AG09319 (cell line): Measurements from ENCODE around the gene GNB4.

ENCODE experiments used
- DNase-seq: peaks from one replicate; pipeline ENCODE4 v3.0.0-alpha.2; 2010; ENCODE audit warnings: low read depth; ENCODE audit errors: extremely low read depth
- TF ChIP-seq, protein P1 (sequence below): IDR thresholded peaks from 2 replicates; pipeline ENCODE4 v1.5.1; 2011; ENCODE audit warnings: low read depth, mild to moderate bottlenecking, inconsistent platforms, low read length, moderate library complexity

GNB4 gene

GRCh38 chr3:179474480-179474879, 23.2 kb upstream of the GNB4 start:
- DNase-seq: no peak
- TF ChIP-seq, protein P1, sequence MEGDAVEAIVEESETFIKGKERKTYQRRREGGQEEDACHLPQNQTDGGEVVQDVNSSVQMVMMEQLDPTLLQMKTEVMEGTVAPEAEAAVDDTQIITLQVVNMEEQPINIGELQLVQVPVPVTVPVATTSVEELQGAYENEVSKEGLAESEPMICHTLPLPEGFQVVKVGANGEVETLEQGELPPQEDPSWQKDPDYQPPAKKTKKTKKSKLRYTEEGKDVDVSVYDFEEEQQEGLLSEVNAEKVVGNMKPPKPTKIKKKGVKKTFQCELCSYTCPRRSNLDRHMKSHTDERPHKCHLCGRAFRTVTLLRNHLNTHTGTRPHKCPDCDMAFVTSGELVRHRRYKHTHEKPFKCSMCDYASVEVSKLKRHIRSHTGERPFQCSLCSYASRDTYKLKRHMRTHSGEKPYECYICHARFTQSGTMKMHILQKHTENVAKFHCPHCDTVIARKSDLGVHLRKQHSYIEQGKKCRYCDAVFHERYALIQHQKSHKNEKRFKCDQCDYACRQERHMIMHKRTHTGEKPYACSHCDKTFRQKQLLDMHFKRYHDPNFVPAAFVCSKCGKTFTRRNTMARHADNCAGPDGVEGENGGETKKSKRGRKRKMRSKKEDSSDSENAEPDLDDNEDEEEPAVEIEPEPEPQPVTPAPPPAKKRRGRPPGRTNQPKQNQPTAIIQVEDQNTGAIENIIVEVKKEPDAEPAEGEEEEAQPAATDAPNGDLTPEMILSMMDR: no peak

GRCh38 chr3:179473565-179473964, 22.3 kb upstream of the GNB4 start:
- TF ChIP-seq, protein P1: no peak
- DNase-seq: no peak

- no peak for DNase-seq
- TF ChIP-seq, protein P1: no peak
These were observed 13.2 kb upstream of the GNB4 start for GRCh38 chr3:179464323-179465092.

DNA sequence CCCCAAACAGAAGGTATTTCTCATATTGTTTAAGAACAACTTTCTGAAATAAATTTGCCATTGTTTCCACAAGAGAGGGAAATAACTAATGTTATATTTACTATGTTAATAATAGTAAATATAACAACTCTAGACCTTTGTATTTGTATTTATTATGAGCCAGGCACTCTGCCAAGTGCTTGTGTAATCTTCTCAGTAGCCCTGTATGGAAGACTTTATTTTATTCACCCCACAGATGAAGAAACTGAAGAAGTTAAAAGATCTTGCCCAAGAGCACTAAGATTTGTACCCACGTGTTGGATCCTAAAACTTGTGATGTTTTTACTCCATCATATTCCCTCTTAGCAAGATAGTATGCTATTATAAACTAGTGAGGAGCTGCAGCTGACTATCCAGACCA, 12.0 kb upstream of the GNB4 start:
- no peak for DNase-seq
- TF ChIP-seq, protein P1: no peak

DNA sequence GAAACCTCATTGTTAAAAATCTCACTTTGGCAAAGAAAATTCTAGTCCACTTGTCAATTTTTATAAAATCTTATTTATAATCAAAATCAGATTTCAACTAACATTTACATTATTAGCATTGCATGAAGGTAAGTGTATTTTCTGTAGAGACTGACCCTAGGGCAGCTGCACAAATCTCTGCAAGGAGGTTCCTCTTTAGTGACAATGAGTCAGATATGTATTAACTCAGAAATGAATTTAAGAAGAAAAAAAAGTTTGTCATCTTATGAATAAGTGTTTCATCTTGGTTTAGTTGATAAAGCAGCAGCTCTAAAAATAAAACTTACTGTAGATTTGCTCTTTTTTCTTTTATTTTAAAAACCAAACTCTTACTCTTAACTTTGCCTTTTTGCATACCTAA, 9.0 kb upstream of the GNB4 start:
- no peak for DNase-seq
- TF ChIP-seq, protein P1: no peak

- TF ChIP-seq, protein P1: no peak
- DNase-seq: no peak
These were observed 4.7 kb upstream of the GNB4 start for GRCh38 chr3:179455954-179456353.

- no peak for DNase-seq
- TF ChIP-seq, protein P1: no peak
These were observed 3.6 kb upstream of the GNB4 start for GRCh38 chr3:179454887-179455286.
